ENCODE results near the gene ATRN. TPM values are rescaled to one million over a fixed set of nuclear protein-coding genes. Genes with fewer than 3 reads are reported as not detected.

Gene ATRN
- total and polyA plus RNA-seq, 2 of the 8 experiments (the other 6 are each of a cell fraction or from before 2014, with no cell fraction given): 12.0 to 17.4 TPM

DNA sequence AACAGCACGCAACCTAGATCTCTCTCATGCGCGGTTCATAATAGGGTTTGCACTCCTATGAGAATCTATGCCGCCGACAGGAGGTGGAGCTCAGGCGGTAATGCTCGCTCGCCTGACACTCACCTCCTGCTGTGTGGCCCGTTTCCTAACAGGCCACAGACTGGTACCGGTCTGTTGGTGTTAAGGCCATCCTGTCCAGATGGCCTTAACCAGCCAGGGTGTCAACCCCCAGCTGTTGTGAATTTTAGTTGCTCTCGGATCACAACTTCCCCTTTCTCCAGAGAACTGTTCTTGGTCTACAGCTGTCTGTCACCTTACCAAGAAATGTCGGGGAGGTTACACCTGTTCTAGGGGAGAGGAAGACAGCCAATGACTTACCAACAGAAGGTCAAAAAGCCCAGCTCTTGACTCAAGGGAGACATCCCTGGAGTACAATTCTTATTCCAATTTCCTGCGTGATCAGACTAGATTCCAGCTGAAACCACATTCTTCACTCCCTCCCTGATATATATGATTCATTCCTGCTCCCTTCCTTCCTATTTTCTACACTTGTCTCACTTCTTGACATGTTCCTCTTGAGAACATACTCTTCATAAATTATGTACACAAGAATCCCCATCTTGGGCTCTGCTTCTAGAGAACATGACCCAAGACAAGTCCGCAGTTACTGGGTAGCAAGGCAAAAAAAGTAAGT is 40.3 kb upstream of the ATRN start:
- no peak overlapping the region for H3K18ac ChIP-seq (ENCODE audit: extremely low read depth, low read length)
- CTCF ChIA-PET (ENCODE audit: partially characterized antibody): interaction anchor here (1.1 to 1.5 kb wide), 2 partner anchors 13 to 50 kb away, joined by 3 to 4 read pairs; no protein-coding TSS in a partner anchor
- POLR2A ChIA-PET (ENCODE audit: partially characterized antibody): no interaction called here
- no peak overlapping the region for H2BK12ac ChIP-seq (ENCODE audit: low read depth, low read length)
- H2AK5ac ChIP-seq (ENCODE audit: low read depth, low read length): no peak overlapping the region
- H3K27ac ChIP-seq (ENCODE audit: low read depth, low read length): no peak overlapping the region
- H3K36me3 ChIP-seq (ENCODE audit: control insufficient read depth in 2 of 4, insufficient read depth in 4 of 4, low read length in 3 of 4): no peaks in the 10 kb centered on the region
- H3K23ac ChIP-seq (ENCODE audit: insufficient read length): no peak overlapping the region
- H3K27me3 ChIP-seq (replicated peaks in 1 of 4; ENCODE audit: control insufficient read depth in 3 of 4, extremely low read depth in 1 of 4, insufficient read depth in 3 of 4, low read length in 3 of 4): no peaks in the 10 kb centered on the region
- no peaks in the 10 kb centered on the region for H3K79me1 ChIP-seq (ENCODE audit: low read depth, low read length)
- no peaks in the 10 kb centered on the region for H3K79me2 ChIP-seq (ENCODE audit: control insufficient read depth in 1 of 2, insufficient read depth in 2 of 2, low read length in 2 of 2)
- peaks cover 0 to 3% (median 1%) of the 10 kb centered on the region in 4 experiments; a peak in 2 of 7 replicates for H3K4me1 ChIP-seq (replicated peaks in 1 of 4; ENCODE audit: control insufficient read depth in 3 of 4, insufficient read depth in 4 of 4, low read length in 3 of 4)
- H3K4me3 ChIP-seq (ENCODE audit: extremely low read depth in 1 of 4, insufficient read depth in 2 of 4, low read depth in 3 of 4, low read length in 4 of 4): no peak overlapping the region
- no peak overlapping the region for H2AFZ ChIP-seq (ENCODE audit: low read length)
- no peak overlapping the region for H4K91ac ChIP-seq (replicated peaks; ENCODE audit: insufficient read length, low read length)
- no peak for FAIRE-seq
- H3K9me3 ChIP-seq (ENCODE audit: insufficient read depth in 2 of 2, low read depth in 1 of 2, low read length in 1 of 2): no peaks in the 10 kb centered on the region
- no peak overlapping the region for H4K8ac ChIP-seq (ENCODE audit: extremely low read depth, insufficient read depth, low read length)
- no peak overlapping the region for H3K9ac ChIP-seq (replicated peaks in 1 of 4; ENCODE audit: extremely low read depth in 1 of 4, low read depth in 3 of 4, low read length in 3 of 4)
- H3K23me2 ChIP-seq (ENCODE audit: low read depth, low read length): no peaks in the 10 kb centered on the region
- H3K4ac ChIP-seq (replicated peaks; ENCODE audit: insufficient read length, low read depth, low read length): no peak overlapping the region
- no peak overlapping the region for H2BK20ac ChIP-seq (ENCODE audit: low read length)
- TF ChIP-seq YY1 (IDR thresholded peaks at IDR 0.05; ENCODE audit: low read depth, low read length): no peak
- TF ChIP-seq ASH2L (IDR thresholded peaks at IDR 0.05; ENCODE audit: low read length): no peak
- no peak for TF ChIP-seq SP4 (IDR thresholded peaks at IDR 0.05; ENCODE audit: low read length)
- no peak for TF ChIP-seq SIN3A (conservative IDR thresholded peaks at IDR 0.05 in 1 of 2, IDR thresholded peaks at IDR 0.05 in 1 of 2; ENCODE audit: low read depth in 1 of 2, low read length in 2 of 2)
- no peak overlapping the region for H3K56ac ChIP-seq (replicated peaks; ENCODE audit: insufficient read length, low read depth, low read length)
- no peak for DNase-seq (ENCODE audit: low read depth in 1 of 2, low spot score in 2 of 2)
- no peak overlapping the region for H2BK15ac ChIP-seq (ENCODE audit: low read length)
- no peak overlapping the region for H3K14ac ChIP-seq (ENCODE audit: insufficient read length)
- H2BK5ac ChIP-seq (ENCODE audit: low read depth, low read length): no peak overlapping the region
- H3K4me2 ChIP-seq (ENCODE audit: insufficient read depth in 1 of 2, low read depth in 2 of 2, low read length in 2 of 2): no peak overlapping the region
- H2BK120ac ChIP-seq (replicated peaks; ENCODE audit: low read depth, low read length): no peak overlapping the region
- 94% methylated on average over 14 of the region's 14 CpGs; no CpG with 5 or more reads in 1 of the 2 experiments for WGBS, 2 experiments (ENCODE audit: extremely low coverage in 1 of 2, insufficient coverage in 1 of 2, insufficient read length in 1 of 2, insufficient replicate concordance in 2 of 2, low coverage in 1 of 2, low lambda C conversion rate in 2 of 2, missing lambda C conversion rate in 1 of 2)
- H4K5ac ChIP-seq (ENCODE audit: insufficient read length, low read depth, low read length): no peak overlapping the region
- H4K20me1 ChIP-seq (replicated peaks in 1 of 2; ENCODE audit: control insufficient read depth in 1 of 2, insufficient read depth in 2 of 2, low read length in 2 of 2): no peaks in the 10 kb centered on the region

Measured in H1 (cell line).